ENCODE data around the gene ZC3H13. TPM values are rescaled to one million over a fixed set of nuclear protein-coding genes. Genes with fewer than 3 reads are reported as not detected.

The ZC3H13 gene
- total and polyA plus RNA-seq, 12 donors, result 11.2 to 43.9 (median 24.5) TPM

DNA sequence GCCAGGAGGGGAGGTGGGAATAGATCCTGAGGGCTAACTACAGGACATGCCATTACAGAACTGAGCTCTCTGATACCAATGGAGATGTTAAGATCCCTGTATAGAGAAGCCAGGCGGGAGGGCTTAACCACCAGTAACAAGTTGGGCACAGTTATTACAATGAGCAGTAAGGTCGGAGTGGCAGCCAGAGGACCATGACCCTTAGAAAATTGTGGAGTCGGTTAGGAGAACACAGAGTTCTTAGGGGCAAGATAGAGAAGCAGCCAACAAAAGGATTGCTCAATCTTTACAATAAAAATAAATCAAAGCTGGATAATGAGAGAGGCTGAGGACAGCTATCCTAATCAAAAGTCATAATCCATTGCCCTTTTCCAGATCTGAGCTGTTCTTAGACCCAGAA is 41.9 kb upstream of the ZC3H13 start:
- DNase-seq, result no peak
- no peak overlapping the region for H3K4me3 ChIP-seq
- no peaks in the 10 kb centered on the region for H3K9me3 ChIP-seq (replicated peaks in 1 of 3)
- 65 to 72% (median 66%) methylated on average over 3 of the region's 3 CpGs for WGBS, 4 donors
- TF ChIP-seq, protein P1, sequence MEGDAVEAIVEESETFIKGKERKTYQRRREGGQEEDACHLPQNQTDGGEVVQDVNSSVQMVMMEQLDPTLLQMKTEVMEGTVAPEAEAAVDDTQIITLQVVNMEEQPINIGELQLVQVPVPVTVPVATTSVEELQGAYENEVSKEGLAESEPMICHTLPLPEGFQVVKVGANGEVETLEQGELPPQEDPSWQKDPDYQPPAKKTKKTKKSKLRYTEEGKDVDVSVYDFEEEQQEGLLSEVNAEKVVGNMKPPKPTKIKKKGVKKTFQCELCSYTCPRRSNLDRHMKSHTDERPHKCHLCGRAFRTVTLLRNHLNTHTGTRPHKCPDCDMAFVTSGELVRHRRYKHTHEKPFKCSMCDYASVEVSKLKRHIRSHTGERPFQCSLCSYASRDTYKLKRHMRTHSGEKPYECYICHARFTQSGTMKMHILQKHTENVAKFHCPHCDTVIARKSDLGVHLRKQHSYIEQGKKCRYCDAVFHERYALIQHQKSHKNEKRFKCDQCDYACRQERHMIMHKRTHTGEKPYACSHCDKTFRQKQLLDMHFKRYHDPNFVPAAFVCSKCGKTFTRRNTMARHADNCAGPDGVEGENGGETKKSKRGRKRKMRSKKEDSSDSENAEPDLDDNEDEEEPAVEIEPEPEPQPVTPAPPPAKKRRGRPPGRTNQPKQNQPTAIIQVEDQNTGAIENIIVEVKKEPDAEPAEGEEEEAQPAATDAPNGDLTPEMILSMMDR (IDR thresholded peaks at IDR 0.05), result no peak
- no peak for TF ChIP-seq POLR2A (IDR thresholded peaks at IDR 0.05)
- no peaks in the 10 kb centered on the region for H3K36me3 ChIP-seq (replicated peaks in 1 of 2)
- H3K4me1 ChIP-seq (replicated peaks in 1 of 2), result no peaks in the 10 kb centered on the region
- H3K27ac ChIP-seq, result no peak overlapping the region
- no peaks in the 10 kb centered on the region for H3K27me3 ChIP-seq
- intact Hi-C loops (cut with DNase I), result no loop called here

DNA sequence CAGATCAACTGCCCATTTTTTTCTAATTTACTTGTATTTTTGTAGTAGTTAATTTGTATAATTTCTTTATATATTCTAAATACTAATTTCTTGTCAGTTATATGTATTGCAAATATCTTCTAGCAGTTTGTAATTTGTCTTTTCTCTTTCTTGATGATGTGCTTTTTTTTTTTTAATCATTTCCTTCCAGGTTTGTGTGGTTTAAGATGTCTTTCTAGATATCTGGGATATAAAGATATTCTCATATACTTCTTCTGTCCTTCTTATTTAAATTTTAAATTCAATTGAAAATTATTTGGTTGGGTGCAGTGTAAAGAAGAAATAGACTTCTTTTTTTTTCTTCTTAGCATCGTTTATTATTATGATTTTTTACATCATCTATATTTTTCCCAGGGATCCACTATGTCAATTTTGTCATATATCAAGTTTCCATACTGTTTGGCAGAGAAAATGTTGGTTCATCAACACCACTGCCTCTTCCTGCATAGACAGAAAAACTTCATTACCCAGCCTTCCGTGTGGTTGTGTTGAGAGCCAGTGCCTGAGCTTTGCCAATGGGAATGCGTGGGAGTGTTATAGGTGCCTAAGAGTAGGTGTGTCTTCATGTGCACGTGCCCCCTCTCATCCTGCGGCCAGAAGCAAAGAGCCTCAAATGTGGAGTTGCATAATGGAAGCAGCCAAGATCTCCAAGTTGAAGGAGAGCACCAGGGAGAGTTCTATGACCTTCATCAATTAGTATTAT is 36.4 kb upstream of the ZC3H13 start:
- WGBS, 4 donors, result 75 to 81% (median 77%) methylated on average over 5 of the region's 5 CpGs
- Histone ChIP-seq H3K27me3 (no peaks in the 10 kb centered on the region), H3K4me3 (no peak overlapping the region), H3K9me3 (replicated peaks in 1 of 3) (no peaks in the 10 kb centered on the region), H3K36me3 (replicated peaks in 1 of 2) (no peaks in the 10 kb centered on the region), H3K4me1 (replicated peaks in 1 of 2) (no peaks in the 10 kb centered on the region), H3K27ac (no peak overlapping the region)
- intact Hi-C loops (cut with DNase I), result no loop called here
- TF ChIP-seq, protein P1 (IDR thresholded peaks at IDR 0.05), result no peak
- no peak for TF ChIP-seq POLR2A (IDR thresholded peaks at IDR 0.05)
- DNase-seq, result no peak

DNA sequence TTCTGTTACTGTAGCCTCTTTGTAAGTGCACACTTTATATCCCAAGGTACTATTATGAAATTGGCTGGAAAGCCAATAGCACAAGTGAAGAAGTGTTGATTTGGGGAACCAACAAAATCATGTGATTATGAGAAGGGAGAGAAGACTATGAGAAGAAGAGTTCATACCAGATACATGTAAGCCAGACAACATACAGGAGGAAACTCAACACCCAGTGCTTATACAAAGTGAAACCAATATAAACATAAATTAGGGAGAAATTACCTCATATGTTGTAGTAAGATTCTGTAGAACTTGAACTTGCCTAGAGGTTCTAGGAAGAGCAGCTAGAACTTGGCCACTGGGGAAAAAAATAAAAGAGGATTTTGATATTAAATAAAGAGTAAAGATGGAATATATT is 34.9 kb upstream of the ZC3H13 start:
- no peak overlapping the region for H3K4me3 ChIP-seq
- TF ChIP-seq, protein P1 (IDR thresholded peaks at IDR 0.05), result no peak
- no peak for TF ChIP-seq POLR2A (IDR thresholded peaks at IDR 0.05)
- DNase-seq, result no peak
- intact Hi-C loops (cut with DNase I), result no loop called here
- no peaks in the 10 kb centered on the region for H3K4me1 ChIP-seq (replicated peaks in 1 of 2)
- H3K27ac ChIP-seq, result no peak overlapping the region
- H3K9me3 ChIP-seq (replicated peaks in 1 of 3), result no peaks in the 10 kb centered on the region
- H3K36me3 ChIP-seq (replicated peaks in 1 of 2), result no peaks in the 10 kb centered on the region
- no peaks in the 10 kb centered on the region for H3K27me3 ChIP-seq

DNA sequence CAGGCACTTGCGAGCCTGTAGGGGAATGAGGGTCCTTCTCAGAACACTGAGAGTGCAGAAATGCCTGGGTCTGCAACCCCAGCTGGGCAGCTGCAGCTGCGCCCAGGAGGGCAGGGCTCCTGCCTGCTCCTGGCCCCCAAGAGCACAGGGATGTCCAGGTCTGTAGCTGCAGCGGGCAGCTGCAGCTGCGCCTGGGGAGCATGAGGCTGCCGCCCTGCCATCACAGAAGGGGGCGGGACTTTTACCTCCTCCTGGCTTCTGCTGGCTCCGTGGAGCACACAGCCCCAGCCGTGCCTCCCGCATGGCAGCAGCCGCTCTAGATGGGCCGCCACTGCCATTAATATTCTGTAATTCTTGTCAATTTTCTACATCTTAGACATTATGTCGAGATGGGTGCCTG is 34.4 kb upstream of the ZC3H13 start:
- Histone ChIP-seq H3K4me3 (no peak overlapping the region), H3K9me3 (replicated peaks in 1 of 3) (no peaks in the 10 kb centered on the region), H3K4me1 (replicated peaks in 1 of 2) (no peaks in the 10 kb centered on the region), H3K27ac (no peak overlapping the region), H3K27me3 (no peaks in the 10 kb centered on the region), H3K36me3 (replicated peaks in 1 of 2) (no peaks in the 10 kb centered on the region)
- TF ChIP-seq POLR2A (IDR thresholded peaks at IDR 0.05), result no peak
- TF ChIP-seq, protein P1 (IDR thresholded peaks at IDR 0.05), result no peak
- intact Hi-C loops (cut with DNase I), result no loop called here
- 82 to 91% (median 90%) methylated on average over 6 to 12 of the region's 12 CpGs for WGBS, 4 donors
- no peak for DNase-seq

Data from adrenal gland (tissue), 12 donors.